ENCODE results near the gene HIVEP3.

The HIVEP3 gene

DNA sequence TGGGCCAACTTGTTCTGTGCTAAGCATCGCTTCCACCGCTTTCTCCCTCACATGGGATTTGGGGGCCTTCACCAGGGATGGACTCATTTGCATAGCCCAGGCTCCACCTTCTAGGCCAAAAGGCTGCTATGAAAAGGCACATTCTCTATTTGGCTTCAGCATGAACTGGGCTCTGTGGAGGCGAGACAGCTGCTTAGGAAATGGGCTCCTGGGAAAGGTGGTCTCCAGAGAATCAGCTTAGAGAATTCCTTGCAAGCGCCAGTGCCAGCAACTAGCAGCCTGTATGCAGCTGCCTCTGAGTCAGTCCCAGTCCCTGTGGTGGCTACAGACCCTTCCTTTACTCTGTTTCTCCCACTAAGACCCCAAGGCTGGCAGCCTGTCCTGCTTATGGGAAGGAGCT lies 214.5 kb downstream of the HIVEP3 start:
- Histone ChIP-seq H2BK12ac (ENCODE audit: low read length) (no peak overlapping the region), H3K4me2 (ENCODE audit: insufficient read depth, low read length, poor library complexity, severe bottlenecking) (no peak overlapping the region), H3K36me3 (replicated peaks in 1 of 2; ENCODE audit: control insufficient read depth in 2 of 2, insufficient read depth in 2 of 2, low read length in 2 of 2) (no peaks in the 10 kb centered on the region), H3K14ac (ENCODE audit: low read length) (no peak overlapping the region), H2BK5ac (ENCODE audit: low read length) (no peak overlapping the region), H3K18ac (ENCODE audit: low read length) (no peak overlapping the region), H4K8ac (ENCODE audit: low read depth, low read length) (no peak overlapping the region), H3K4me1 (ENCODE audit: control insufficient read depth in 2 of 2, insufficient read depth in 1 of 2, low read depth in 1 of 2, low read length in 2 of 2) (no peaks in the 10 kb centered on the region), H4K91ac (ENCODE audit: low read depth, low read length, poor library complexity) (no peak overlapping the region), H2BK120ac (ENCODE audit: low read depth, low read length) (no peak overlapping the region), H3K27me3 (ENCODE audit: control insufficient read depth in 3 of 3, insufficient read depth in 3 of 3, low read depth in 1 of 3, low read length in 3 of 3) (no peaks in the 10 kb centered on the region), H2AK5ac (ENCODE audit: low read depth, low read length) (no peak overlapping the region), H3K9ac (ENCODE audit: low read depth, low read length, poor library complexity) (no peak overlapping the region), H3K23ac (ENCODE audit: low read depth, low read length, poor library complexity) (no peak overlapping the region), H3K4ac (ENCODE audit: low read length) (no peak overlapping the region), H2AFZ (ENCODE audit: low read length) (no peak overlapping the region), H3K9me3 (replicated peaks in 1 of 2; ENCODE audit: control insufficient read depth in 2 of 2, insufficient read depth in 1 of 2, low read depth in 1 of 2, low read length in 2 of 2) (no peaks in the 10 kb centered on the region), H2BK15ac (ENCODE audit: low read length) (no peak overlapping the region), H3K79me1 (ENCODE audit: low read depth, low read length) (no peaks in the 10 kb centered on the region), H3K4me3 (ENCODE audit: low read length in 2 of 2) (no peak overlapping the region), H3K27ac (replicated peaks; ENCODE audit: low read length) (no peak overlapping the region)
- no peak for DNase-seq (ENCODE audit: low spot score)
- no CpG with 5 or more reads among the region's 4 CpGs for WGBS, 2 donors (ENCODE audit: extremely low coverage in 2 of 2, insufficient read length in 2 of 2, insufficient replicate concordance in 1 of 2)

DNA sequence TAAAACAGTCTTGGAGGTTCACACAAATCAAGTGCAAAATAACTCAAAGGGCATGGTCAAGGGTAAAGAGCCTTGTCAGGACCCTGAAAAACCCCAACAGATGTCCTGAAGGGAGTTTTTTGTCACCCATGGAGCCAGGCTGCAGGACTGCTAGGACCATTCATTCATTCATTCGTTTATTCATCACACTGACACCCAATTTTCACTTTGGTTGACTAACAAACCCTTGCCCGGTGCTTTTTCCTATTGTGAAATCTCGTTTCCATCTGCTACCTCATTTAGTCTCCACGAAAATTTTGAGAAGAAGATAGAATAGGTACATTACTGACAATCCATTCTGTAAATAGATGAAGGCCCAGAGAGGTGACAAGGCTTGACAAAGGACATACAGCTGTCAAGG lies 216.0 kb downstream of the HIVEP3 start:
- H4K91ac ChIP-seq (ENCODE audit: low read depth, low read length, poor library complexity): no peak overlapping the region
- H3K27me3 ChIP-seq (ENCODE audit: control insufficient read depth in 3 of 3, insufficient read depth in 3 of 3, low read depth in 1 of 3, low read length in 3 of 3): no peaks in the 10 kb centered on the region
- H3K4me3 ChIP-seq (ENCODE audit: low read length in 2 of 2): no peak overlapping the region
- no peak overlapping the region for H2AK5ac ChIP-seq (ENCODE audit: low read depth, low read length)
- H3K9me3 ChIP-seq (replicated peaks in 1 of 2; ENCODE audit: control insufficient read depth in 2 of 2, insufficient read depth in 1 of 2, low read depth in 1 of 2, low read length in 2 of 2): no peaks in the 10 kb centered on the region
- no peak for DNase-seq (ENCODE audit: low spot score)
- no peaks in the 10 kb centered on the region for H3K36me3 ChIP-seq (replicated peaks in 1 of 2; ENCODE audit: control insufficient read depth in 2 of 2, insufficient read depth in 2 of 2, low read length in 2 of 2)
- H2BK120ac ChIP-seq (ENCODE audit: low read depth, low read length): no peak overlapping the region
- no peak overlapping the region for H3K23ac ChIP-seq (ENCODE audit: low read depth, low read length, poor library complexity)
- H3K4ac ChIP-seq (ENCODE audit: low read length): no peak overlapping the region
- H4K8ac ChIP-seq (ENCODE audit: low read depth, low read length): no peak overlapping the region
- H3K79me1 ChIP-seq (ENCODE audit: low read depth, low read length): no peaks in the 10 kb centered on the region
- no peak overlapping the region for H2BK5ac ChIP-seq (ENCODE audit: low read length)
- no peak overlapping the region for H3K14ac ChIP-seq (ENCODE audit: low read length)
- H2BK12ac ChIP-seq (ENCODE audit: low read length): no peak overlapping the region
- H2AFZ ChIP-seq (ENCODE audit: low read length): no peak overlapping the region
- no peak overlapping the region for H2BK15ac ChIP-seq (ENCODE audit: low read length)
- H3K9ac ChIP-seq (ENCODE audit: low read depth, low read length, poor library complexity): no peak overlapping the region
- no peak overlapping the region for H3K4me2 ChIP-seq (ENCODE audit: insufficient read depth, low read length, poor library complexity, severe bottlenecking)
- H3K18ac ChIP-seq (ENCODE audit: low read length): no peak overlapping the region
- WGBS, 2 donors (ENCODE audit: extremely low coverage in 2 of 2, insufficient read length in 2 of 2, insufficient replicate concordance in 1 of 2): no CpG with 5 or more reads among the region's 4 CpGs
- H3K27ac ChIP-seq (replicated peaks; ENCODE audit: low read length): no peak overlapping the region
- no peaks in the 10 kb centered on the region for H3K4me1 ChIP-seq (ENCODE audit: control insufficient read depth in 2 of 2, insufficient read depth in 1 of 2, low read depth in 1 of 2, low read length in 2 of 2)

DNA sequence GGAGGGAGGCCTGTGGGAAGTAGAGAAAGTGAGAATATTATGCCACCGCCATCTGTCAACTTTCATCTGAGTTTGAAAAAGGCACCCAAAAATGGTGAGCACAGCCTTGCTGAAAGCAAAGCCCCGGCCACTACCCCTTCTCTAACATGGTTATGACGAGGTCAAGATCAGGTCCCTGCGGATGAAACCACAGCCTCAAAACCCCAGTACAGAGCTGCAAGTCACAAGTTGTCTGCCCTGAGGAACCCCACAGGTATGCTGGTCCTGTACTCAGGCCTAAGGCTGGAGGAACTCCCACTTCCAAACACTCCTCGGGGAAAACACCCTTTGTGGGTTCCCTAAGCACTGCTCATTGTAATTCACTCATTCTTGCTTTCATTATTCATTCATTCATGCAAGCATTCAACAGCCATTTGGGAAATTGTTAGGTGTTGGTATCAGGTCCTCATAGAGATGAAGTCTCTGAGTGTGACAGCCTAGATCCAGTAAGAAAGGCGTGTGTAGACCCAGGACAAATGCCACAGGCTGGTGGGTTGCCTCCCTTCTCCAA lies 217.7 kb downstream of the HIVEP3 start:
- no peak overlapping the region for H3K27ac ChIP-seq (replicated peaks; ENCODE audit: low read length)
- H2AFZ ChIP-seq (ENCODE audit: low read length): no peak overlapping the region
- WGBS, 2 donors (ENCODE audit: extremely low coverage in 2 of 2, insufficient read length in 2 of 2, insufficient replicate concordance in 1 of 2): no CpG with 5 or more reads among the region's 6 CpGs
- H2BK15ac ChIP-seq (ENCODE audit: low read length): no peak overlapping the region
- H3K4ac ChIP-seq (ENCODE audit: low read length): no peak overlapping the region
- no peaks in the 10 kb centered on the region for H3K4me1 ChIP-seq (ENCODE audit: control insufficient read depth in 2 of 2, insufficient read depth in 1 of 2, low read depth in 1 of 2, low read length in 2 of 2)
- no peak overlapping the region for H3K14ac ChIP-seq (ENCODE audit: low read length)
- H4K8ac ChIP-seq (ENCODE audit: low read depth, low read length): no peak overlapping the region
- no peak overlapping the region for H3K18ac ChIP-seq (ENCODE audit: low read length)
- H3K4me3 ChIP-seq (ENCODE audit: low read length in 2 of 2): no peak overlapping the region
- H2AK5ac ChIP-seq (ENCODE audit: low read depth, low read length): no peak overlapping the region
- H3K4me2 ChIP-seq (ENCODE audit: insufficient read depth, low read length, poor library complexity, severe bottlenecking): no peak overlapping the region
- H3K9me3 ChIP-seq (replicated peaks in 1 of 2; ENCODE audit: control insufficient read depth in 2 of 2, insufficient read depth in 1 of 2, low read depth in 1 of 2, low read length in 2 of 2): no peaks in the 10 kb centered on the region
- no peak for DNase-seq (ENCODE audit: low spot score)
- no peaks in the 10 kb centered on the region for H3K79me1 ChIP-seq (ENCODE audit: low read depth, low read length)
- no peaks in the 10 kb centered on the region for H3K36me3 ChIP-seq (replicated peaks in 1 of 2; ENCODE audit: control insufficient read depth in 2 of 2, insufficient read depth in 2 of 2, low read length in 2 of 2)
- H3K27me3 ChIP-seq (ENCODE audit: control insufficient read depth in 3 of 3, insufficient read depth in 3 of 3, low read depth in 1 of 3, low read length in 3 of 3): no peaks in the 10 kb centered on the region
- no peak overlapping the region for H3K9ac ChIP-seq (ENCODE audit: low read depth, low read length, poor library complexity)
- no peak overlapping the region for H4K91ac ChIP-seq (ENCODE audit: low read depth, low read length, poor library complexity)
- no peak overlapping the region for H2BK12ac ChIP-seq (ENCODE audit: low read length)
- H3K23ac ChIP-seq (ENCODE audit: low read depth, low read length, poor library complexity): no peak overlapping the region
- H2BK120ac ChIP-seq (ENCODE audit: low read depth, low read length): no peak overlapping the region
- H2BK5ac ChIP-seq (ENCODE audit: low read length): no peak overlapping the region

DNA sequence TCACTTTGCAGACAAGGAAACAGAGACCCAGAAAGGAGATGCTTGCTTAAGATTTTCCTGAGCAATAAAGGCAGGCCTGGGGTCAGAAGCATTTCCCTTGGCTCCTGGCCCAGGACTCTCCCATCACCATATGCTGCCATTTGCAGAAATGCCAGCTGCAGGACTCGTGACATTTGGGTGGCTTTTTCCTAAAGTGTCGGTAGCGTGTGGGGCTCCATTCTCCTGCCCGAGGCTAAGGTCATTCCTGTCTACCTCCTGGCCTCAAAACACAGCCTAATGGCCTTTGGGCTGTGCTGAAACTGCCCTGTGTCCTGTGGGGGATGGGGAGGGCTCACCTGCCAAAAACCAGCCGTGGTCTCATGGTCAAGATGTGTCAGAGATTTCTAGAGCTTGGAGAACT lies 218.1 kb downstream of the HIVEP3 start:
- Histone ChIP-seq H4K91ac (ENCODE audit: low read depth, low read length, poor library complexity) (no peak overlapping the region), H3K23ac (ENCODE audit: low read depth, low read length, poor library complexity) (no peak overlapping the region), H2BK120ac (ENCODE audit: low read depth, low read length) (no peak overlapping the region), H2BK15ac (ENCODE audit: low read length) (no peak overlapping the region), H2BK5ac (ENCODE audit: low read length) (no peak overlapping the region), H3K9ac (ENCODE audit: low read depth, low read length, poor library complexity) (no peak overlapping the region), H3K14ac (ENCODE audit: low read length) (no peak overlapping the region), H3K4ac (ENCODE audit: low read length) (no peak overlapping the region), H3K4me1 (ENCODE audit: control insufficient read depth in 2 of 2, insufficient read depth in 1 of 2, low read depth in 1 of 2, low read length in 2 of 2) (no peaks in the 10 kb centered on the region), H3K4me3 (ENCODE audit: low read length in 2 of 2) (no peak overlapping the region), H2BK12ac (ENCODE audit: low read length) (no peak overlapping the region), H3K27me3 (ENCODE audit: control insufficient read depth in 3 of 3, insufficient read depth in 3 of 3, low read depth in 1 of 3, low read length in 3 of 3) (no peaks in the 10 kb centered on the region), H2AFZ (ENCODE audit: low read length) (no peak overlapping the region), H3K36me3 (replicated peaks in 1 of 2; ENCODE audit: control insufficient read depth in 2 of 2, insufficient read depth in 2 of 2, low read length in 2 of 2) (no peaks in the 10 kb centered on the region), H4K8ac (ENCODE audit: low read depth, low read length) (no peak overlapping the region), H2AK5ac (ENCODE audit: low read depth, low read length) (no peak overlapping the region), H3K9me3 (replicated peaks in 1 of 2; ENCODE audit: control insufficient read depth in 2 of 2, insufficient read depth in 1 of 2, low read depth in 1 of 2, low read length in 2 of 2) (no peaks in the 10 kb centered on the region), H3K4me2 (ENCODE audit: insufficient read depth, low read length, poor library complexity, severe bottlenecking) (no peak overlapping the region), H3K27ac (replicated peaks; ENCODE audit: low read length) (no peak overlapping the region), H3K79me1 (ENCODE audit: low read depth, low read length) (no peaks in the 10 kb centered on the region), H3K18ac (ENCODE audit: low read length) (no peak overlapping the region)
- WGBS, 2 donors (ENCODE audit: extremely low coverage in 2 of 2, insufficient read length in 2 of 2, insufficient replicate concordance in 1 of 2): no CpG with 5 or more reads among the region's 5 CpGs
- no peak for DNase-seq (ENCODE audit: low spot score)
